Liver (tissue), 3 donors: ENCODE results near the gene ETV4.

Experiments
- CTCF ChIP-seq: fragments of 150-350 bp; IDR thresholded peaks from 2 replicates; pipeline ENCODE4 v1.5.1; 2017; ENCODE audit warnings: improper control_type of control experiment, low read depth, low read length; ENCODE audit not compliant: missing input control
- GABPA ChIP-seq, 2 donors: IDR thresholded peaks in 1 of 2; conservative IDR thresholded peaks in 1 of 2; 2 replicates each; pipeline ENCODE4 v1.6.1; 2016; ENCODE audit warnings: antibody characterized with exemption in 2 of 2, mild to moderate bottlenecking in 1 of 2, moderate library complexity in 1 of 2
- MAX ChIP-seq: IDR thresholded peaks from 2 replicates; pipeline ENCODE4 v1.6.1; 2016; ENCODE audit warnings: antibody characterized with exemption
- RAD21 ChIP-seq, 2 donors: IDR thresholded peaks; 2 replicates each; pipeline ENCODE4 v1.6.1; 2016; ENCODE audit warnings: antibody characterized with exemption in 2 of 2, mild to moderate bottlenecking in 2 of 2
- SP1 ChIP-seq: IDR thresholded peaks from 2 replicates; pipeline ENCODE4 v1.6.1; 2018; ENCODE audit warnings: antibody characterized with exemption, mild to moderate bottlenecking
- TAF1 ChIP-seq: conservative IDR thresholded peaks from 2 replicates; pipeline ENCODE4 v1.6.1; 2016; ENCODE audit warnings: antibody characterized with exemption, mild to moderate bottlenecking
- donor health status: healthy.
- donor health status: healthy.

- TF ChIP-seq MAX (no peak), GABPA (IDR thresholded peaks at IDR 0.05 in 1 of 2, conservative IDR thresholded peaks at IDR 0.05 in 1 of 2) (no peak), CTCF (no peak), TAF1 (no peak), SP1 (no peak), RAD21 (IDR thresholded peaks at IDR 0.05) (no peak)
These were observed 28.2 kb upstream of the ETV4 start for GRCh38 chr17:43574348-43574747.
